NB4 (cell line): ENCODE data around the gene NT5C3B.

Experiments used
- POLR2A ChIP-seq: IDR thresholded peaks from 2 replicates; pipeline ENCODE4 v1.6.1; 2011; ENCODE audit warnings: mild to moderate bottlenecking; ENCODE audit not compliant: insufficient read length; ENCODE audit errors: extremely low read depth
- TF ChIP-seq, protein P1 (sequence below): IDR thresholded peaks from one replicate; pipeline ENCODE4 v1.5.1; 2012; ENCODE audit warnings: low read depth, low read length
- TF ChIP-seq, protein P2 (sequence below): IDR thresholded peaks from 2 replicates; pipeline ENCODE4 v1.6.1; 2011; ENCODE audit warnings: low read depth, low read length

DNA sequence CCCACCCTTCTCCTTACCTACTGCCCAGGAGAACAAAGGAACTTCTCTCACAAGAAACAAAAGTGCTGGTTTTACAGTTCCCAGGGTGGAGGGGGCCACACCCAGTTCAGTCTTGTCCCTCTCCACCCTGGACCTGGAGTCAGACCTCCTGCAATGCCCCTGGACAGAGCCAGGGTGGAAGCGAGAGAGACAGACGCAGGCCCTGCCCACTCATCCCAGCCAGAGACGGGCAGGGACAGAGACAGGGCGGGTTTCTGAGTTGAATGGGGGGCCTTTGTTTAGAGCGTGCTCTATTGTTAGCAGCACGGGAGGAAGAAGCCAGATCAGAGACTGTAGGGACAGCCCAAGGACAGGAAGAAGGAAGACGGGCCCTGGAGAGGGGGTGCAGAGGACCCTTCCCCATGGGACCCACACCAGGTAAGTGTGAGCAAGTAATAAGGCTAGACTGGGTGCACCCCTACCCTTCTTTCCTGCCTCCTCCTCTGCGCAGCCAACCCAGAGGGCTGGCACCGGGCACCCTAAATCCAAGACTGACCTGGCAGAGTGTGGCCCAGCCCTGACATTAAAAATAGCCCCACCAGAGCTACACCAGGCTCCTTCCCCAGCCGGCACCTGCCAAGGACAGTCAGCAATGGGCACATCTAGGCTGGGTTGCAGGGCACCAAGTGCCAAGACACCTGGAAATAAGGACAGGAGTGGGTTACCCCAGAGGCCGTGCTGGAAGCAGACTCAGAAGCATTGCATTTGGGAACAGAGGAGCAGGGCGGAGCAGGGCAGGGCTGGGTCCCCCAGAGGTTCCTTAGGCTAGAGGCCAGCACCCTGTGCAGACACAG lies 60.4 kb downstream of the NT5C3B start:
- TF ChIP-seq, protein P1, sequence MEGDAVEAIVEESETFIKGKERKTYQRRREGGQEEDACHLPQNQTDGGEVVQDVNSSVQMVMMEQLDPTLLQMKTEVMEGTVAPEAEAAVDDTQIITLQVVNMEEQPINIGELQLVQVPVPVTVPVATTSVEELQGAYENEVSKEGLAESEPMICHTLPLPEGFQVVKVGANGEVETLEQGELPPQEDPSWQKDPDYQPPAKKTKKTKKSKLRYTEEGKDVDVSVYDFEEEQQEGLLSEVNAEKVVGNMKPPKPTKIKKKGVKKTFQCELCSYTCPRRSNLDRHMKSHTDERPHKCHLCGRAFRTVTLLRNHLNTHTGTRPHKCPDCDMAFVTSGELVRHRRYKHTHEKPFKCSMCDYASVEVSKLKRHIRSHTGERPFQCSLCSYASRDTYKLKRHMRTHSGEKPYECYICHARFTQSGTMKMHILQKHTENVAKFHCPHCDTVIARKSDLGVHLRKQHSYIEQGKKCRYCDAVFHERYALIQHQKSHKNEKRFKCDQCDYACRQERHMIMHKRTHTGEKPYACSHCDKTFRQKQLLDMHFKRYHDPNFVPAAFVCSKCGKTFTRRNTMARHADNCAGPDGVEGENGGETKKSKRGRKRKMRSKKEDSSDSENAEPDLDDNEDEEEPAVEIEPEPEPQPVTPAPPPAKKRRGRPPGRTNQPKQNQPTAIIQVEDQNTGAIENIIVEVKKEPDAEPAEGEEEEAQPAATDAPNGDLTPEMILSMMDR, result no peak
- TF ChIP-seq POLR2A, result no peak
- TF ChIP-seq, protein P2, sequence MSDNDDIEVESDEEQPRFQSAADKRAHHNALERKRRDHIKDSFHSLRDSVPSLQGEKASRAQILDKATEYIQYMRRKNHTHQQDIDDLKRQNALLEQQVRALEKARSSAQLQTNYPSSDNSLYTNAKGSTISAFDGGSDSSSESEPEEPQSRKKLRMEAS, result no peak
